HEK293T (cell line): ENCODE measurements around the gene PAQR4.
"Not testable (repeated sequence)": the region's sequence is repeated elsewhere in the genome, so short reads cannot be mapped to it uniquely, and the experiment has no call there.

ENCODE experiments used
- CTCF ChIA-PET: fragments of 350-600 bp; formaldehyde crosslinking; extraction: SDS; loops from one replicate; lab custom pipeline; 2021; ENCODE audit warnings: antibody characterized with exemption, inconsistent platforms; lab: Yijun Ruan, JAX
- POLR2A ChIA-PET: fragments of 350-600 bp; formaldehyde crosslinking; extraction: SDS; loops from one replicate; lab custom pipeline; 2020; ENCODE audit warnings: antibody characterized with exemption, inconsistent platforms; lab: Yijun Ruan, JAX
- DNase-seq: peaks from one replicate; pipeline ENCODE4 v3.0.0; 2012; ENCODE audit warnings: mixed read lengths; ENCODE audit errors: extremely low spot score
- ARNT ChIP-seq: fragments of 450-650 bp; IDR thresholded peaks from 2 replicates; pipeline ENCODE4 v1.6.1; 2017; ENCODE audit warnings: mild to moderate bottlenecking
- BHLHE40 ChIP-seq: fragments of 450-650 bp; IDR thresholded peaks from 2 replicates; pipeline ENCODE4 v1.6.1; 2016; ENCODE audit warnings: mild to moderate bottlenecking, moderate library complexity, borderline replicate concordance
- CTBP1 ChIP-seq: fragments of 450-650 bp; IDR thresholded peaks from 2 replicates; pipeline ENCODE4 v1.6.1; 2016; ENCODE audit warnings: borderline replicate concordance
- ELF4 ChIP-seq: fragments of 450-650 bp; IDR thresholded peaks from 2 replicates; pipeline ENCODE4 v1.6.1; 2017; ENCODE audit warnings: antibody characterized with exemption
- FOXA1 ChIP-seq: fragments of 450-650 bp; IDR thresholded peaks from 2 replicates; pipeline ENCODE4 v1.6.1; 2016; ENCODE audit warnings: mild to moderate bottlenecking
- FOXK2 ChIP-seq: fragments of 450-650 bp; IDR thresholded peaks from 2 replicates; pipeline ENCODE4 v1.6.1; 2016; ENCODE audit warnings: mild to moderate bottlenecking
- FOXM1 ChIP-seq: fragments of 450-650 bp; IDR thresholded peaks from 2 replicates; pipeline ENCODE4 v1.6.1; 2017; ENCODE audit warnings: mild to moderate bottlenecking, borderline replicate concordance
- HDGF ChIP-seq: fragments of 450-650 bp; IDR thresholded peaks from 2 replicates; pipeline ENCODE4 v1.6.1; 2017; ENCODE audit warnings: antibody characterized with exemption, borderline replicate concordance
- L3MBTL2 ChIP-seq: fragments of 450-650 bp; conservative IDR thresholded peaks from 2 replicates; pipeline ENCODE4 v1.6.1; 2016; ENCODE audit warnings: mild to moderate bottlenecking
- LEF1 ChIP-seq: fragments of 450-650 bp; IDR thresholded peaks from 2 replicates; pipeline ENCODE4 v1.6.1; 2017; ENCODE audit warnings: mild to moderate bottlenecking, borderline replicate concordance
- NFRKB ChIP-seq: fragments of 450-650 bp; IDR thresholded peaks from 2 replicates; pipeline ENCODE4 v1.6.1; 2016; ENCODE audit warnings: mild to moderate bottlenecking, moderate library complexity
- SP1 ChIP-seq: fragments of 450-650 bp; IDR thresholded peaks from 2 replicates; pipeline ENCODE4 v1.6.1; 2017
- SUZ12 ChIP-seq: fragments of 450-650 bp; IDR thresholded peaks from 2 replicates; pipeline ENCODE4 v1.6.1; 2016; ENCODE audit warnings: mild to moderate bottlenecking
- TARDBP ChIP-seq: fragments of 450-650 bp; IDR thresholded peaks from 2 replicates; pipeline ENCODE4 v1.6.1; 2016
- ZNF384 ChIP-seq: fragments of 450-650 bp; IDR thresholded peaks from 2 replicates; pipeline ENCODE4 v1.6.1; 2016
- TF ChIP-seq, protein P1 (sequence below): fragments of 450-650 bp; IDR thresholded peaks from 2 replicates; pipeline ENCODE4 v1.6.1; 2016

PAQR4 gene

GRCh38 chr16:2933701-2934100 lies 35.4 kb upstream of the PAQR4 start:
- POLR2A ChIA-PET, result no interaction called here
- CTCF ChIA-PET, result no interaction called here
- TF ChIP-seq SP1, result no peak
- TF ChIP-seq FOXA1, result no peak
- TF ChIP-seq HDGF, result no peak
- no peak for TF ChIP-seq TARDBP
- TF ChIP-seq ZNF384, result no peak
- TF ChIP-seq L3MBTL2, result no peak
- no peak for TF ChIP-seq FOXM1
- DNase-seq, result no peak

GRCh38 chr16:2934450-2934849 lies 34.7 kb upstream of the PAQR4 start:
- ChIA-PET CTCF (no interaction called here), POLR2A (no interaction called here)
- TF ChIP-seq L3MBTL2 (no peak), BHLHE40 (no peak), SP1 (no peak)
- no peak for DNase-seq

GRCh38 chr16:2936436-2937011 lies 32.6 kb upstream of the PAQR4 start:
- DNase-seq, result no peak
- ChIA-PET POLR2A (no interaction called here), CTCF (interaction anchor here (1.1 kb wide), 1 partner anchor 9 kb away, joined by 5 read pairs; no protein-coding TSS in a partner anchor)
- TF ChIP-seq FOXK2, result no peak
- TF ChIP-seq LEF1, result no peak
- TF ChIP-seq NFRKB, result no peak
- no peak for TF ChIP-seq BHLHE40
- TF ChIP-seq FOXM1, result no peak
- TF ChIP-seq SP1, result no peak
- no peak for TF ChIP-seq ELF4

DNA sequence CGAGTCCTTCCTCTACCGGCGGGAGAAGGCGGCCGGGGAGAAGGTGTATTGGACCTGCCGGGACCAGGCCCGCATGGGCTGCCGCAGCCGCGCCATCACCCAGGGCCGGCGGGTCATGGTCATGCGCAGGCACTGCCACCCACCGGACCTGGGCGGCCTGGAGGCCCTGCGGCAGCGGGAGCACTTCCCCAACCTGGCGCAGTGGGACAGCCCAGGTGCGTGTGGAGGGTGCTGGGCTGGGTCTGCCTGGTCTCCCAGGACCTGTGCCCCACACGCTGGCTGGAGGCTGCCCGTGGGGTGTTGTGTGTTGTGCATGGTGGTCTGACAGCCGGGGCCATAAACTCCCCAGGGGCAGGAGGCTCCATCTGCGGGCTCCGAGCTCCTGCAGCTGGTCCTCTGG lies 32.0 kb upstream of the PAQR4 start:
- no peak for TF ChIP-seq ZNF384
- ChIA-PET CTCF (interaction anchor here (1.1 kb wide), 1 partner anchor 10 kb away, joined by 5 read pairs; no protein-coding TSS in a partner anchor), POLR2A (no interaction called here)

DNA sequence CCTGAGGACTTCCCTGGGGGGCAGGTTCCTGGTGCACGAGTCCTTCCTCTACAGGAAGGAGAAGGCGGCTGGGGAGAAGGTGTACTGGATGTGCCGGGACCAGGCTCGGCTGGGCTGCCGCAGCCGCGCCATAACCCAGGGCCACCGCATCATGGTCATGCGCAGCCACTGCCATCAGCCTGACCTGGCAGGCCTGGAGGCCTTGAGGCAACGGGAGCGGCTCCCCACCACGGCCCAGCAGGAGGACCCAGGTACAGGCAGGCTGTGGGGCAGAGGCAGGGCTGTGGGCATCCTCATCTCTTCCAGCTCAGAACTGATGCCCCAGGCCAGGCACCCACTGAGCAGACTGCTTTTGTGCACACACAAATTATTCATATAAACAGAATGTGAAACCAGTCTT lies 30.9 kb upstream of the PAQR4 start:
- ChIA-PET CTCF (no interaction called here), POLR2A (no interaction called here)
- no peak for TF ChIP-seq ELF4
- TF ChIP-seq TARDBP, result no peak
- no peak for DNase-seq

More for the DNA sequence above, 32.0 kb upstream of the PAQR4 start:
- DNase-seq, result no peak

GRCh38 chr16:2939968-2940367 lies 29.2 kb upstream of the PAQR4 start:
- TF ChIP-seq NFRKB, result no peak
- ChIA-PET POLR2A (no interaction called here), CTCF (interaction anchor here (1.1 kb wide), 1 partner anchor 13 kb away, joined by 5 read pairs; no protein-coding TSS in a partner anchor)
- DNase-seq, result no peak

DNA sequence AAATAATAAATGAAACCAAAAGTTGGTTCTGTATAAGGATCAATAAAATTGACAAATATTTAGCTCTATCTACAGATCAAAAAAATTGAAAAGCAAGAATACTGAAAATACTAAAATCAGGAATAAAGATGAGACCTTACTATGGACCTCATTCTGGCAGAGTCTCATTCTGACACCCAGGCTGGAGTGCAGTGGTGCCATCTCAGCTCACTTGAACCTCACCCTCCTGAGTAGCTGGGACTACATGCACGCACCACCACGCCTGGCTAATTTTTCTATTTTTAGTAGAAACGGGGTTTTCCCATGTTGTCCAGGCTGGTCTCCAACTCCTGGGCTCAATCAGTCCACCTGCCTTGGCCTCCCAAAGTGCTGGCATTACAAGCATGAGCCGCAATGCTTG lies 27.1 kb upstream of the PAQR4 start:
- ChIA-PET CTCF (interaction anchor here (2.0 kb wide), 1 partner anchor 15 kb away, joined by 4 read pairs; no protein-coding TSS in a partner anchor), POLR2A (no interaction called here)
- TF ChIP-seq ELF4, result no peak
- no peak for DNase-seq

DNA sequence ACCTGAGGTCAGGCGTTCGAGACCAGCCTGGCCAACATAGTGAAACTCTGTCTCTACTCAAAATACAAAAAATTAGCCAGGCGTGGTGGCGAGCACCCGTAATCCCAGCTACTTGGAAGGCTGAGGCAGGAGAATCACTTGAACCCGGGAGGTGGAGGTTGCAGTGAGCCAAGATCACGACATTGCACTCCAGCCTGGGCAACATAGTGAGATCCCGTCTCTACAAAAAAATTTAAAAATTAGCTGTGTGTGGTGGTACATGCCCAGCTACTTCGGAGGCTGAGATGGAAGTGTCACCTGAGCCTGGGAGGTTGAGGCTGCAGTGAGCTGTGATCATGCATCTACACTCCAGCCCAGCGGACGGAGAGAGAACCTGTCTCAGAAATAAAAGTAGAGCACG lies 25.4 kb upstream of the PAQR4 start:
- not testable (repeated sequence) for DNase-seq
- POLR2A ChIA-PET, result interaction anchor here (0.9 kb wide), 1 partner anchor 12 kb away, joined by 3 read pairs; no protein-coding TSS in a partner anchor
- CTCF ChIA-PET, result interaction anchor here (0.6 to 2.0 kb wide), 2 partner anchors 16 to 74 kb away, joined by 3 to 4 read pairs; partner anchors contain the start of gene CLDN6

- ChIA-PET POLR2A (no interaction called here), CTCF (no interaction called here)
- TF ChIP-seq, protein P1, sequence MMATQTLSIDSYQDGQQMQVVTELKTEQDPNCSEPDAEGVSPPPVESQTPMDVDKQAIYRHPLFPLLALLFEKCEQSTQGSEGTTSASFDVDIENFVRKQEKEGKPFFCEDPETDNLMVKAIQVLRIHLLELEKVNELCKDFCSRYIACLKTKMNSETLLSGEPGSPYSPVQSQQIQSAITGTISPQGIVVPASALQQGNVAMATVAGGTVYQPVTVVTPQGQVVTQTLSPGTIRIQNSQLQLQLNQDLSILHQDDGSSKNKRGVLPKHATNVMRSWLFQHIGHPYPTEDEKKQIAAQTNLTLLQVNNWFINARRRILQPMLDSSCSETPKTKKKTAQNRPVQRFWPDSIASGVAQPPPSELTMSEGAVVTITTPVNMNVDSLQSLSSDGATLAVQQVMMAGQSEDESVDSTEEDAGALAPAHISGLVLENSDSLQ, result no peak
- TF ChIP-seq HDGF (no peak), ZNF384 (no peak), TARDBP (no peak)
- DNase-seq, result no peak
Measured at GRCh38 chr16:2946649-2947048, 22.5 kb upstream of the PAQR4 start.

GRCh38 chr16:2948807-2949704 lies 20.1 kb upstream of the PAQR4 start:
- ChIA-PET CTCF (no interaction called here), POLR2A (no interaction called here)
- TF ChIP-seq ZNF384 (no peak), SUZ12 (no peak), BHLHE40 (no peak), L3MBTL2 (no peak), HDGF (no peak), FOXA1 (no peak), NFRKB (no peak), CTBP1 (no peak), FOXK2 (no peak), TARDBP (no peak), LEF1 (no peak), ELF4 (no peak), SP1 (no peak), FOXM1 (no peak), ARNT (no peak)
- TF ChIP-seq, protein P1, result no peak
- no peak for DNase-seq
